ENCODE results near the gene CCT7. TPM values are rescaled to one million over a fixed set of nuclear protein-coding genes. Genes with fewer than 3 reads are reported as not detected.

CCT7 gene
- total RNA-seq, 1 donor from 2014 or later: 295 TPM

- ChIA-PET POLR2A (interaction anchor here (1.2 kb wide), 1 partner anchor 45 kb away, joined by 4 read pairs; the partner anchor contains the start of gene FBXO41), CTCF (no interaction called here)
- H3K4me1 Mint-ChIP-seq: peaks cover 32% of the 10 kb centered on the region
- DNase-seq (no peak), ATAC-seq (ENCODE audit: low read depth) (no peak)
- TF ChIP-seq CTCF (IDR thresholded peaks at IDR 0.05): no peak
- H3K27ac Mint-ChIP-seq: no peak overlapping the region
- intact Hi-C loops (cut with micrococcal nuclease): no loop called here
- no peaks in the 10 kb centered on the region for H3K27me3 Mint-ChIP-seq
- peaks cover 72% of the 10 kb centered on the region for H3K36me3 Mint-ChIP-seq (ENCODE audit: low read depth)
- no peak overlapping the region for H3K4me3 Mint-ChIP-seq
- no peaks in the 10 kb centered on the region for H3K9me3 Mint-ChIP-seq
These were observed 4.9 kb downstream of the CCT7 start for GRCh38 chr2:73238976-73239375.

GRCh38 chr2:73239776-73240175 lies 5.7 kb downstream of the CCT7 start:
- ChIA-PET CTCF (no interaction called here), POLR2A (no interaction called here)
- no peak overlapping the region for H3K27ac Mint-ChIP-seq
- DNase-seq: no peak
- H3K9me3 Mint-ChIP-seq: no peaks in the 10 kb centered on the region
- H3K36me3 Mint-ChIP-seq (ENCODE audit: low read depth): peaks cover 75% of the 10 kb centered on the region
- ATAC-seq (ENCODE audit: low read depth): no peak
- intact Hi-C loops (cut with micrococcal nuclease): no loop called here
- TF ChIP-seq CTCF (IDR thresholded peaks at IDR 0.05): no peak
- no peak overlapping the region for H3K4me3 Mint-ChIP-seq
- H3K27me3 Mint-ChIP-seq: no peaks in the 10 kb centered on the region
- H3K4me1 Mint-ChIP-seq: peaks cover 26% of the 10 kb centered on the region

GRCh38 chr2:73243884-73244570 lies 9.9 kb downstream of the CCT7 start:
- intact Hi-C loops (cut with micrococcal nuclease): loop anchor here (2.0 kb wide), 1 partner anchor 25 kb away; no protein-coding TSS in a partner anchor
- Mint-ChIP-seq H3K27me3 (no peaks in the 10 kb centered on the region), H3K27ac (no peak overlapping the region), H3K36me3 (ENCODE audit: low read depth) (peaks cover 88% of the 10 kb centered on the region), H3K4me1 (peaks cover 1% of the 10 kb centered on the region), H3K4me3 (no peak overlapping the region), H3K9me3 (no peaks in the 10 kb centered on the region)
- ATAC-seq (ENCODE audit: low read depth) (no peak), DNase-seq (no peak)
- ChIA-PET POLR2A (no interaction called here), CTCF (no interaction called here)
- no peak for TF ChIP-seq CTCF (IDR thresholded peaks at IDR 0.05)

- TF ChIP-seq CTCF (IDR thresholded peaks at IDR 0.05): no peak
- Mint-ChIP-seq H3K9me3 (no peaks in the 10 kb centered on the region), H3K4me3 (no peak overlapping the region), H3K4me1 (no peaks in the 10 kb centered on the region), H3K27me3 (no peaks in the 10 kb centered on the region), H3K27ac (no peak overlapping the region), H3K36me3 (ENCODE audit: low read depth) (peaks cover 88% of the 10 kb centered on the region)
- ChIA-PET POLR2A (no interaction called here), CTCF (no interaction called here)
- intact Hi-C loops (cut with micrococcal nuclease): no loop called here
- no peak for ATAC-seq (ENCODE audit: low read depth)
- no peak for DNase-seq
These were observed 10.5 kb downstream of the CCT7 start for GRCh38 chr2:73244580-73244979.

GRCh38 chr2:73246850-73247249 lies 12.7 kb downstream of the CCT7 start:
- H3K4me3 Mint-ChIP-seq: no peak overlapping the region
- CTCF ChIA-PET: no interaction called here
- ATAC-seq (ENCODE audit: low read depth) (no peak), DNase-seq (no peak)
- POLR2A ChIA-PET: interaction anchor here (0.6 to 0.8 kb wide), 2 partner anchors 13 to 95 kb away, joined by 3 to 4 read pairs; partner anchors contain the start of gene CCT7
- H3K27me3 Mint-ChIP-seq: no peaks in the 10 kb centered on the region
- no peak overlapping the region for H3K27ac Mint-ChIP-seq
- no peaks in the 10 kb centered on the region for H3K9me3 Mint-ChIP-seq
- H3K4me1 Mint-ChIP-seq: no peaks in the 10 kb centered on the region
- intact Hi-C loops (cut with micrococcal nuclease): no loop called here
- peaks cover 90% of the 10 kb centered on the region for H3K36me3 Mint-ChIP-seq (ENCODE audit: low read depth)
- TF ChIP-seq CTCF (IDR thresholded peaks at IDR 0.05): no peak
